Mesothelial cell of epicardium (in vitro differentiated cells): ENCODE results near the gene CHSY3. TPM values are rescaled to one million over a fixed set of nuclear protein-coding genes. Genes with fewer than 3 reads are reported as not detected.
"Not testable (repeated sequence)": the region's sequence is repeated elsewhere in the genome, so short reads cannot be mapped to it uniquely, and the experiment has no call there.

Experiments used
- DNase-seq, 2 experiments: peaks; one replicate each; pipeline ENCODE4 v3.0.0; 2021; ENCODE audit warnings: low spot score in 2 of 2; ENCODE audit not compliant: unreplicated experiment in 2 of 2
- H3K27ac Mint-ChIP-seq: 2 replicates; pipeline ENCODE4 v1.8.0; 2021; ENCODE audit warnings: mixed read lengths
- H3K27me3 Mint-ChIP-seq: 2 replicates; pipeline ENCODE4 v1.8.0; 2021; ENCODE audit warnings: low read depth, mixed read lengths
- H3K36me3 Mint-ChIP-seq: 2 replicates; pipeline ENCODE4 v1.8.0; 2021; ENCODE audit warnings: mixed read lengths
- H3K4me1 Mint-ChIP-seq: 2 replicates; pipeline ENCODE4 v1.8.0; 2021; ENCODE audit warnings: mixed read lengths
- H3K4me3 Mint-ChIP-seq: 2 replicates; pipeline ENCODE4 v1.8.0; 2021; ENCODE audit warnings: mild to moderate bottlenecking, moderate library complexity, mixed read lengths
- H3K9me3 Mint-ChIP-seq: 2 replicates; pipeline ENCODE4 v1.8.0; 2021; ENCODE audit warnings: mixed read lengths
- total RNA-seq: library from RNA; stranded (reverse); gene quantifications from 3 replicates; pipeline ENCODE4 v1.2.1, GENCODE V29; 2021
- TF ChIP-seq, protein P1 (sequence below): fragments of 200-600 bp; sonication (generic); IDR thresholded peaks from one replicate; pipeline ENCODE4 v1.5.0; 2021; ENCODE audit warnings: antibody characterized with exemption; ENCODE audit not compliant: unreplicated experiment

Gene CHSY3
- total RNA-seq, 1 donor from 2014 or later = 4.8 TPM

- H3K4me3 Mint-ChIP-seq = no peak overlapping the region
- TF ChIP-seq, protein P1, sequence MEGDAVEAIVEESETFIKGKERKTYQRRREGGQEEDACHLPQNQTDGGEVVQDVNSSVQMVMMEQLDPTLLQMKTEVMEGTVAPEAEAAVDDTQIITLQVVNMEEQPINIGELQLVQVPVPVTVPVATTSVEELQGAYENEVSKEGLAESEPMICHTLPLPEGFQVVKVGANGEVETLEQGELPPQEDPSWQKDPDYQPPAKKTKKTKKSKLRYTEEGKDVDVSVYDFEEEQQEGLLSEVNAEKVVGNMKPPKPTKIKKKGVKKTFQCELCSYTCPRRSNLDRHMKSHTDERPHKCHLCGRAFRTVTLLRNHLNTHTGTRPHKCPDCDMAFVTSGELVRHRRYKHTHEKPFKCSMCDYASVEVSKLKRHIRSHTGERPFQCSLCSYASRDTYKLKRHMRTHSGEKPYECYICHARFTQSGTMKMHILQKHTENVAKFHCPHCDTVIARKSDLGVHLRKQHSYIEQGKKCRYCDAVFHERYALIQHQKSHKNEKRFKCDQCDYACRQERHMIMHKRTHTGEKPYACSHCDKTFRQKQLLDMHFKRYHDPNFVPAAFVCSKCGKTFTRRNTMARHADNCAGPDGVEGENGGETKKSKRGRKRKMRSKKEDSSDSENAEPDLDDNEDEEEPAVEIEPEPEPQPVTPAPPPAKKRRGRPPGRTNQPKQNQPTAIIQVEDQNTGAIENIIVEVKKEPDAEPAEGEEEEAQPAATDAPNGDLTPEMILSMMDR = no peak
These were observed 285.7 kb downstream of the CHSY3 start for GRCh38 chr5:130189961-130190360.

DNA sequence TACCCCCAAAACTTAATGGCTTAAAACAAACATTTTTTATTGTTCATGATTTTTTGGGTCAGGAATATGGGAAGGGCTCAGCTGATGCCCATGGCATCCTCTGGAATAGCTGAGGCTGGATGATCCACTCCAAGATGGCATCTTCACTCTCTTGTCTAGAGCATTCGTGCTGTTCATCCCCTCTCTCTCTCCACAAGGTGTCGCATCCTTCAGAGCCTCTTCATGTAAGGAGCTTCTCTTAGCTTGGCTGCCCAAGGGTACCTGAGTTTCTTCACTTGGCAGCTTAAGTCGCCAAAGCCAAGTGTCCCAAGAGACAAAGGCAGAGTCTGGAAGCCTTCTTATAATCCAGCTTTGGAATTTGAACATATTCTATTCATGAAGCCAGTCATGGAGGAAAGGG lies 294.7 kb downstream of the CHSY3 start:
- H3K4me1 Mint-ChIP-seq = no peaks in the 10 kb centered on the region
- DNase-seq = no peak
- H3K27ac Mint-ChIP-seq = no peak overlapping the region
- no peak overlapping the region for H3K4me3 Mint-ChIP-seq
- no peaks in the 10 kb centered on the region for H3K36me3 Mint-ChIP-seq
- TF ChIP-seq, protein P1 = no peak
- H3K9me3 Mint-ChIP-seq = peaks cover 13% of the 10 kb centered on the region
- H3K27me3 Mint-ChIP-seq = no peaks in the 10 kb centered on the region

More at GRCh38 chr5:130189961-130190360, 285.7 kb downstream of the CHSY3 start:
- Mint-ChIP-seq H3K9me3 (no peaks in the 10 kb centered on the region), H3K27ac (no peak overlapping the region), H3K4me1 (no peaks in the 10 kb centered on the region), H3K36me3 (no peaks in the 10 kb centered on the region), H3K27me3 (no peaks in the 10 kb centered on the region)
- no peak for DNase-seq

GRCh38 chr5:130206686-130207085 lies 302.4 kb downstream of the CHSY3 start:
- Mint-ChIP-seq H3K36me3 (no peaks in the 10 kb centered on the region), H3K4me3 (no peak overlapping the region)
- DNase-seq = no peak

GRCh38 chr5:130213607-130214006 lies 309.3 kb downstream of the CHSY3 start:
- H3K36me3 Mint-ChIP-seq = no peaks in the 10 kb centered on the region
- DNase-seq = no peak
- no peaks in the 10 kb centered on the region for H3K9me3 Mint-ChIP-seq
- no peaks in the 10 kb centered on the region for H3K4me1 Mint-ChIP-seq
- H3K4me3 Mint-ChIP-seq = no peak overlapping the region
- no peaks in the 10 kb centered on the region for H3K27me3 Mint-ChIP-seq
- TF ChIP-seq, protein P1 = no peak
- H3K27ac Mint-ChIP-seq = no peak overlapping the region

More at GRCh38 chr5:130206686-130207085, 302.4 kb downstream of the CHSY3 start:
- TF ChIP-seq, protein P1 = no peak
- H3K9me3 Mint-ChIP-seq = peaks cover 22% of the 10 kb centered on the region
- no peaks in the 10 kb centered on the region for H3K27me3 Mint-ChIP-seq
- no peak overlapping the region for H3K27ac Mint-ChIP-seq
- no peaks in the 10 kb centered on the region for H3K4me1 Mint-ChIP-seq

DNA sequence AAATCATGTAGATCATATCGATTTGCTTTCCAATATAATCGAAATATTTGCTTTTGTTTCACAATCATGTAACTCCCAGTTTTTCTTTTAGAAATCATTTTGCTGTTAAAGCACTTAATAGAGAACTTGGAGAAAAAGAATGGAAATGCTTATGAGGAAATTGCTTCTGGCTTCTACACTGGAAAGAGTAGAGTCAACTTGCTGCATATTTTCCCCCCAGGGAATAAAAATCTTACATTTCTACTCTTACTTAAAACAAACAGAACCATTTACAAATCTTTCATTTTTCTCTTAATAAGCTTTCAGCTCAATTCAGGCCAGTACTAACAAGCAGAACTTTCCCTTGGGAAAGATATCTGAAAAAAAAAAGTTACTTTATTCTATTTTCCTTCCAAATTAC lies 312.0 kb downstream of the CHSY3 start:
- DNase-seq = no peak
- TF ChIP-seq, protein P1 = no peak
- Mint-ChIP-seq H3K36me3 (no peaks in the 10 kb centered on the region), H3K9me3 (no peaks in the 10 kb centered on the region), H3K4me3 (no peak overlapping the region), H3K27ac (no peak overlapping the region), H3K4me1 (no peaks in the 10 kb centered on the region), H3K27me3 (no peaks in the 10 kb centered on the region)

DNA sequence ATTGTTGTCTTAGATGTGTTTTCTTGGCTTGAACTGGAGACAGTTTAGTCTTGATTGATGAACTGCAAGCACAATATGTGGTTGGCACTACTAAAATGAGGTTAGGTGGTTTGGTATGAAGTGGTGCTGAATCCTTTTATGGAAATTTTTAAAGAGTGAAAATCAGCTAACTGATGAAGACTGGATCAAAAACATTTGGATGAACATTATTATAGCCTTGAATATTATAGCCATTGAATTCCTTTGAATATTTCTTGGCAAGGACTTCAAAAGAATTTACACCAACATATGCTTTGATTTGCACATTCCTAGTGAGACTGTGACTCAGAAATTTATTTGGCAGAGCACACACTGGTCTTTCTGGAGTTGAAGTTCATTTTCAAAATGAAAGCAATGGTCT lies 318.3 kb downstream of the CHSY3 start:
- peaks cover 7% of the 10 kb centered on the region for H3K4me1 Mint-ChIP-seq
- no peak overlapping the region for H3K27ac Mint-ChIP-seq
- H3K27me3 Mint-ChIP-seq = no peaks in the 10 kb centered on the region
- DNase-seq = no peak
- TF ChIP-seq, protein P1 = no peak
- H3K36me3 Mint-ChIP-seq = no peaks in the 10 kb centered on the region
- peaks cover 5% of the 10 kb centered on the region for H3K9me3 Mint-ChIP-seq
- H3K4me3 Mint-ChIP-seq = no peak overlapping the region

- H3K4me3 Mint-ChIP-seq, H3K9me3 Mint-ChIP-seq, H3K27me3 Mint-ChIP-seq, H3K36me3 Mint-ChIP-seq, H3K4me1 Mint-ChIP-seq, DNase-seq, H3K27ac Mint-ChIP-seq: not testable (repeated sequence)
These were observed 322.3 kb downstream of the CHSY3 start for GRCh38 chr5:130226556-130226955.
